Calu3 (cell line): ENCODE measurements around the gene WDCP. TPM values are rescaled to one million over a fixed set of nuclear protein-coding genes. Genes with fewer than 3 reads are reported as not detected.
A peak's percentile ranks its signal among the peaks of the same experiment; 100 is the strongest.
"Not testable (repeated sequence)": the region's sequence is repeated elsewhere in the genome, so short reads cannot be mapped to it uniquely, and the experiment has no call there.

Experiments used
- BruUV-seq: library from RNA; stranded (reverse); fragments of 400-500 nt; replicated peaks from 2 replicates; lab custom pipeline; 2021; lab: Mats Ljungman, UMichigan
- CTCF ChIA-PET: fragments of 300-600 bp; sonication (Branson Sonifier 250); formaldehyde crosslinking; loops from one replicate; lab custom pipeline; 2022; ENCODE audit warnings: antibody characterized with exemption; lab: Charles Lee
- DNase-seq: peaks from one replicate; pipeline ENCODE4 v3.0.0; 2022
- H3K27ac Mint-ChIP-seq: one replicate; pipeline ENCODE4 v1.8.0; 2022; ENCODE audit warnings: mixed read lengths; ENCODE audit not compliant: unreplicated experiment
- H3K27me3 Mint-ChIP-seq: one replicate; pipeline ENCODE4 v1.8.0; 2022; ENCODE audit warnings: mixed read lengths; ENCODE audit not compliant: unreplicated experiment
- H3K36me3 Mint-ChIP-seq: one replicate; pipeline ENCODE4 v1.8.0; 2022; ENCODE audit warnings: mild to moderate bottlenecking, moderate library complexity, mixed read lengths; ENCODE audit not compliant: insufficient read depth, unreplicated experiment
- H3K4me1 Mint-ChIP-seq: one replicate; pipeline ENCODE4 v1.8.0; 2022; ENCODE audit warnings: mild to moderate bottlenecking, low read depth, mixed read lengths; ENCODE audit not compliant: unreplicated experiment
- H3K4me3 Mint-ChIP-seq: one replicate; pipeline ENCODE4 v1.8.0; 2022; ENCODE audit warnings: mild to moderate bottlenecking, low read depth, moderate library complexity, mixed read lengths; ENCODE audit not compliant: unreplicated experiment
- H3K9me3 Mint-ChIP-seq: one replicate; pipeline ENCODE4 v1.8.0; 2022; ENCODE audit warnings: low read depth, mixed read lengths; ENCODE audit not compliant: unreplicated experiment
- intact Hi-C: fragments of 100-400 bp; cut with micrococcal nuclease; formaldehyde crosslinking; loops from one replicate; pipeline ENCODE4 v1.10.0; 2022; ENCODE audit not compliant: unreplicated experiment
- total RNA-seq: library from RNA; stranded (reverse); gene quantifications from 2 replicates; pipeline ENCODE4 v1.2.3, GENCODE V29; 2022
- TF ChIP-seq, protein P1 (sequence below): fragments of 200-600 bp; IDR thresholded peaks from one replicate; pipeline ENCODE4 v1.8.0; 2022; ENCODE audit warnings: antibody characterized with exemption; ENCODE audit not compliant: unreplicated experiment

Gene WDCP
- total RNA-seq, 1 experiment from 2014 or later = 17.2 TPM

- TF ChIP-seq, protein P1, sequence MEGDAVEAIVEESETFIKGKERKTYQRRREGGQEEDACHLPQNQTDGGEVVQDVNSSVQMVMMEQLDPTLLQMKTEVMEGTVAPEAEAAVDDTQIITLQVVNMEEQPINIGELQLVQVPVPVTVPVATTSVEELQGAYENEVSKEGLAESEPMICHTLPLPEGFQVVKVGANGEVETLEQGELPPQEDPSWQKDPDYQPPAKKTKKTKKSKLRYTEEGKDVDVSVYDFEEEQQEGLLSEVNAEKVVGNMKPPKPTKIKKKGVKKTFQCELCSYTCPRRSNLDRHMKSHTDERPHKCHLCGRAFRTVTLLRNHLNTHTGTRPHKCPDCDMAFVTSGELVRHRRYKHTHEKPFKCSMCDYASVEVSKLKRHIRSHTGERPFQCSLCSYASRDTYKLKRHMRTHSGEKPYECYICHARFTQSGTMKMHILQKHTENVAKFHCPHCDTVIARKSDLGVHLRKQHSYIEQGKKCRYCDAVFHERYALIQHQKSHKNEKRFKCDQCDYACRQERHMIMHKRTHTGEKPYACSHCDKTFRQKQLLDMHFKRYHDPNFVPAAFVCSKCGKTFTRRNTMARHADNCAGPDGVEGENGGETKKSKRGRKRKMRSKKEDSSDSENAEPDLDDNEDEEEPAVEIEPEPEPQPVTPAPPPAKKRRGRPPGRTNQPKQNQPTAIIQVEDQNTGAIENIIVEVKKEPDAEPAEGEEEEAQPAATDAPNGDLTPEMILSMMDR = no peak
- Mint-ChIP-seq H3K27me3 (no peaks in the 10 kb centered on the region), H3K36me3 (peaks cover 34% of the 10 kb centered on the region), H3K4me1 (peaks cover 9% of the 10 kb centered on the region), H3K9me3 (no peaks in the 10 kb centered on the region), H3K27ac (no peak overlapping the region), H3K4me3 (peak overlapping the region; percentile 88)
- BruUV-seq = no TSS peak
- CTCF ChIA-PET = interaction anchor here (0.8 to 1.8 kb wide), 3 partner anchors 14 to 222 kb away, joined by 3 to 13 read pairs (median 11); partner anchors contain the start of gene ATAD2B
- no peak for DNase-seq
- intact Hi-C loops = loop anchor here (2.0 kb wide), 1 partner anchor 30 kb away; the partner anchor contains the start of gene SF3B6
Measured at GRCh38 chr2:24046599-24046929, 627 bp downstream of the WDCP start.

DNA sequence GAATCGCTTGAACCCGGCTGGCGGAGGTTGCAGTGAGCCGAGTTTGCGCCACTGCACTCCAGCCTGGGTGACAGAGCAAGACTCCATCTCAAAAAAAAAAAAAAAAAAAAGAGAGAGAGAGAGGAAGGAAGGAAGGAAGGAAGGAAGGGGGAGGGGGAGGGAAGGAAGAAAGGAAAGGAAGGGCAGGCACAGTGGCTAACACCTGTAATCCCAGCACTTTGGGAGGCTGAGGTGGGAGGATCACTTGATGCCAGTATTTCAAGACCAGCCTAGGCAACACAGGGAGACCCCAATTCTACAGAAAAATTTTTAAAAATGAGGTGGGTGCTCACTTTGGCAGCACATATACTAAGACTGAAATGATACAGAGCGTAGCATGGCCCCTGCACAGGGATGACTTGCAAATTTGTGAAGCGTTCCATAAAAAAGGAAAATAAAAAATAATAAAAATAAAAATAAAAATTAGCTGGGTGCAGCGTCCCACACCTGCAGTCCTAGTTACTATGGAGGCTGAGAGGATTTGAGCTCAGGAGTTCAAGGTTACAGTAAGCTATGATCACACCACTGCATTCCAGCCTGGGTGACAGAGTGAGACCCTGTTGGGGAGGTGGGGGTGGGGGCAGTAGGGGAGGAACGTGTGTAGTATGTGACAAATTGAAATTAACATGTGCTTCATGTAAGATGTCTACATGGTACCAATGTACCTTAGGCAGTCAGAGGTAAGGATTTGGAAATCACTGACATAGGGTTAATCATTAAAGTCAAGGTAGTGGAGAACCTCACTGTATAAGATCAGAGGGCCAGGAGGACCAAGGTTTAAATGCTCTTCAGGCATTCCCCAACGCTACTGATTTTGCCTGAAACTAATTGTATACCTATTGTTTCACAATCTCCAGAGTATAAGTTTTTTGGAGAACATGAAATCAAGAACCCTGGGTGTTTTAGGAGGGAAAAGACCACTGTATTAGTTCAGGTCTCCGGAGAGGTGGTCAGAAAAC is 1.4 kb downstream of the WDCP start:
- DNase-seq = no peak
- no peaks in the 10 kb centered on the region for H3K27me3 Mint-ChIP-seq
- CTCF ChIA-PET = interaction anchor here (0.6 to 0.7 kb wide), 3 partner anchors 9 to 1402 kb away, joined by 3 to 6 read pairs (median 4); no protein-coding TSS in a partner anchor
- intact Hi-C loops = loop anchor here (2.0 kb wide), 1 partner anchor 31 kb away; the partner anchor contains the start of gene SF3B6
- H3K4me3 Mint-ChIP-seq = peak overlapping the region; percentile 88
- peaks cover 34% of the 10 kb centered on the region for H3K36me3 Mint-ChIP-seq
- no peaks in the 10 kb centered on the region for H3K9me3 Mint-ChIP-seq
- BruUV-seq = no TSS peak
- TF ChIP-seq, protein P1 = no peak
- peaks cover 9% of the 10 kb centered on the region for H3K4me1 Mint-ChIP-seq
- no peak overlapping the region for H3K27ac Mint-ChIP-seq

DNA sequence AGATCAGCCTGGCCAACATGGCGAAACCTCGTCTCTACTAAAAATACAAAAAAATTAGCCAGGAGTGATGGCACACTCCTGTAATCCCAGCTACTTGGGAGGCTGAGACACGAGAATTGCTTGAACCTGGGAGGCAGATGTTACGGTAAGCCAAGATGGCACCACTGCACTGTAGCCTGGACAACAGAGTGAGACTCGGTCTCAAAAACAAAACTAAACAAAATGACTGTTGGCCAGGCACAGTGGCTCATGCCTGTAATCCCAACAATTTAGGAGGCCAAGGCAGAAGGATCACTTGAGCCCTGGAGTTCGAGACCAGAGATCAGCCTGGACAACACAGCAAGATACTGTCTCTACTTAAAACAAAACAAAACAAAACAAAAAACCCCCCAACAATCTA is 4.1 kb downstream of the WDCP start:
- H3K4me1 Mint-ChIP-seq, BruUV-seq, H3K4me3 Mint-ChIP-seq, H3K9me3 Mint-ChIP-seq, DNase-seq, H3K27ac Mint-ChIP-seq, intact Hi-C loops, H3K27me3 Mint-ChIP-seq: not testable (repeated sequence)
- peaks cover 17% of the 10 kb centered on the region for H3K36me3 Mint-ChIP-seq
- CTCF ChIA-PET = interaction anchor here (0.6 kb wide), 1 partner anchor 103 kb away, joined by 9 read pairs; no protein-coding TSS in a partner anchor

DNA sequence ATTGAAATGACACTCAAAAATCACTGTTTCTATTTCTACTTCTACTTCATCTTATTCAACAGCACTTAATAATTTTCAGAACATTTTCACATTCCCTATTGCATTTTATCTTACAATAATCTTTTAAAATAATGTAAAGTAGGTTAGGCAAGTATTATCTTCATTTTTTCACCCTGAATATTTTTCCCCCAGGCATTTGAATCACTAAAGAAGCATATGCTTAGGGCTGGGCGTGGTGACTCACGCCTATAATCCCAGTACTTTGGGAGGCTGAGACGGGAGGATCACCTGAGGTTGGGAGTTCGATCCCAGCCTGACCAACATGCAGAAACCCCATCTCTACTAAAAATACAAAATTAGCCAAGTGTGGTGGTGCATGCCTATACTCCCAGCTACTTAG is 6.7 kb downstream of the WDCP start:
- TF ChIP-seq, protein P1 = no peak
- CTCF ChIA-PET = no interaction called here
- Mint-ChIP-seq H3K4me1 (peaks cover 9% of the 10 kb centered on the region), H3K27ac (no peak overlapping the region), H3K27me3 (no peaks in the 10 kb centered on the region), H3K36me3 (peaks cover 5% of the 10 kb centered on the region), H3K4me3 (no peak overlapping the region), H3K9me3 (no peaks in the 10 kb centered on the region)
- no peak for DNase-seq
- BruUV-seq = no TSS peak
- intact Hi-C loops = no loop called here
